A549 (cell line): ENCODE data around the gene GYS2. TPM values are rescaled to one million over a fixed set of nuclear protein-coding genes. Genes with fewer than 3 reads are reported as not detected.

Experiments
- ATAC-seq, 2 experiments: fragments of 200-7000 bp in 1 of 2; fragments of >200 bp in 1 of 2; cut with Nextera tagmentation in 1 of 2; cut with Tn5 transposase in 1 of 2; 3 replicates each; pipeline versions ENCODE4 v1.8.0 to v1.9.1; 2018 to 2020; ENCODE audit warnings: mild to moderate bottlenecking in 1 of 2, moderate library complexity in 1 of 2
- CTCF ChIA-PET: fragments of 300-600 bp; sonication (Branson Sonifier 250); formaldehyde crosslinking; extraction: SDS; loops from one replicate; lab custom pipeline; 2021; ENCODE audit warnings: antibody characterized with exemption, inconsistent platforms; lab: Yijun Ruan, JAX
- POLR2A ChIA-PET: fragments of 350-600 bp; formaldehyde crosslinking; extraction: SDS; loops from one replicate; lab custom pipeline; 2021; ENCODE audit warnings: antibody characterized with exemption, inconsistent platforms; lab: Yijun Ruan, JAX
- DNase-seq, 2 experiments: peaks; one replicate each; pipeline versions ENCODE4 v3.0.0 to v3.0.0-alpha.2; 2011 to 2016; ENCODE audit warnings: low read depth in 1 of 2, low spot score in 1 of 2
- FAIRE-seq: peaks from 2 replicates; lab custom pipeline; 2011; peaks lifted over from hg19 to GRCh38; lab: Jason Lieb, UNC
- H3K27ac ChIP-seq, 2 experiments: fragments of >200 bp; sonication (Bioruptor Twin); formaldehyde crosslinking; 3 replicates each; pipeline ENCODE4 v1.5.1; 2016 to 2017
- H3K4me1 ChIP-seq: fragments of >200 bp; sonication (Bioruptor Twin); formaldehyde crosslinking; 3 replicates; pipeline ENCODE4 v1.6.1; 2016
- H3K4me2 ChIP-seq: fragments of >200 bp; sonication (Bioruptor Twin); formaldehyde crosslinking; 3 replicates; pipeline ENCODE4 v1.6.1; 2016
- H3K4me3 ChIP-seq: fragments of >200 bp; sonication (Bioruptor Twin); formaldehyde crosslinking; 3 replicates; pipeline ENCODE4 v1.5.1; 2016
- H3K9me3 ChIP-seq: fragments of >200 bp; sonication (Bioruptor Twin); formaldehyde crosslinking; 3 replicates; pipeline ENCODE4 v1.6.1; 2016
- BHLHE40 ChIP-seq: IDR thresholded peaks from 2 replicates; pipeline ENCODE4 v1.6.1; 2012; ENCODE audit warnings: low read depth, low read length, inconsistent platforms
- CBX2 ChIP-seq: fragments of 200-600 bp; sonication (generic); IDR thresholded peaks from 2 replicates; pipeline ENCODE4 v1.6.1; 2016; ENCODE audit warnings: low read depth, mild to moderate bottlenecking, borderline replicate concordance
- CBX8 ChIP-seq: fragments of 200-600 bp; sonication (generic); IDR thresholded peaks from 2 replicates; pipeline ENCODE4 v1.6.1; 2016
- CHD2 ChIP-seq: fragments of 150-350 bp; IDR thresholded peaks from 2 replicates; pipeline ENCODE4 v1.6.1; 2014; ENCODE audit warnings: low read length; ENCODE audit not compliant: partially characterized antibody
- EHF ChIP-seq: fragments of 250-450 bp; sonication (Bioruptor Pico); IDR thresholded peaks from 2 replicates; pipeline ENCODE4 v1.5.0; 2020; ENCODE audit warnings: mild to moderate bottlenecking
- FOSB ChIP-seq: fragments of 250-450 bp; sonication (Bioruptor Pico); IDR thresholded peaks from 2 replicates; pipeline ENCODE4 v1.5.0; 2020; ENCODE audit warnings: mild to moderate bottlenecking, moderate library complexity
- FOSL2 ChIP-seq, 2 experiments: fragments of 450-650 bp in 1 of 2; fragments of >200 bp in 1 of 2; sonication (Bioruptor Twin) in 1 of 2; formaldehyde crosslinking; IDR thresholded peaks; 2 replicates each; pipeline versions ENCODE4 v1.5.0 to v1.6.1; 2016 to 2020; ENCODE audit warnings: mild to moderate bottlenecking in 1 of 2, moderate library complexity in 1 of 2
- FOXS1 ChIP-seq: fragments of 250-450 bp; sonication (Bioruptor Pico); IDR thresholded peaks from 2 replicates; pipeline ENCODE4 v1.5.0; 2020; ENCODE audit warnings: mild to moderate bottlenecking, moderate library complexity
- HEYL ChIP-seq: fragments of 250-450 bp; sonication (Bioruptor Pico); IDR thresholded peaks from 2 replicates; pipeline ENCODE4 v1.8.0; 2021; ENCODE audit warnings: mild to moderate bottlenecking, moderate library complexity
- HOXA7 ChIP-seq: fragments of 250-450 bp; sonication (Bioruptor Pico); IDR thresholded peaks from 2 replicates; pipeline ENCODE4 v1.5.0; 2020; ENCODE audit warnings: mild to moderate bottlenecking, moderate library complexity
- HOXB13 ChIP-seq: fragments of 250-450 bp; sonication (Bioruptor Pico); IDR thresholded peaks from 2 replicates; pipeline ENCODE4 v1.5.0; 2020; ENCODE audit warnings: low read depth, mild to moderate bottlenecking, moderate library complexity
- KDM5A ChIP-seq: fragments of 200-600 bp; sonication (generic); IDR thresholded peaks from 2 replicates; pipeline ENCODE4 v1.6.1; 2016; ENCODE audit warnings: antibody characterized with exemption, mild to moderate bottlenecking
- MAZ ChIP-seq: fragments of 150-350 bp; IDR thresholded peaks from 2 replicates; pipeline ENCODE4 v1.6.1; 2014; ENCODE audit warnings: antibody characterized with exemption, low read depth, low read length, borderline replicate concordance
- MYC ChIP-seq: IDR thresholded peaks from 2 replicates; pipeline ENCODE4 v1.6.1; 2012; ENCODE audit warnings: mild to moderate bottlenecking, inconsistent platforms, low read length, improper control_type of control experiment, borderline replicate concordance
- NPAS2 ChIP-seq: fragments of 250-450 bp; sonication (Bioruptor Pico); IDR thresholded peaks from 2 replicates; pipeline ENCODE4 v1.8.0; 2022; ENCODE audit warnings: mild to moderate bottlenecking, moderate library complexity, borderline replicate concordance
- NR3C1 ChIP-seq: fragments of >200 bp; sonication (Bioruptor Twin); formaldehyde crosslinking; IDR thresholded peaks from 3 replicates; pipeline ENCODE4 v1.6.1; 2017
- POLR2A ChIP-seq: IDR thresholded peaks from 2 replicates; pipeline ENCODE4 v1.6.1; 2012; ENCODE audit warnings: mild to moderate bottlenecking, low read length
- RAD21 ChIP-seq, 2 experiments: fragments of >200 bp in 1 of 2; sonication (Bioruptor Twin) in 1 of 2; formaldehyde crosslinking in 1 of 2; IDR thresholded peaks in 1 of 2; conservative IDR thresholded peaks in 1 of 2; 2 replicates in 1 of 2; 3 replicates in 1 of 2; pipeline ENCODE4 v1.6.1; 2012 to 2018; ENCODE audit warnings: inconsistent platforms in 1 of 2
- RARB ChIP-seq: fragments of 250-450 bp; sonication (Bioruptor Pico); IDR thresholded peaks from 2 replicates; pipeline ENCODE4 v1.8.0; 2021; ENCODE audit warnings: mild to moderate bottlenecking, moderate library complexity
- RNF2 ChIP-seq: fragments of 200-600 bp; sonication (generic); IDR thresholded peaks from 2 replicates; pipeline ENCODE4 v1.6.1; 2016; ENCODE audit warnings: low read depth, mild to moderate bottlenecking, antibody characterized with exemption, moderate library complexity, borderline replicate concordance
- SREBF2 ChIP-seq: fragments of 450-650 bp; IDR thresholded peaks from 2 replicates; pipeline ENCODE4 v1.6.1; 2014; ENCODE audit warnings: mild to moderate bottlenecking, moderate library complexity
- TP53 ChIP-seq: fragments of 250-450 bp; sonication (Bioruptor Pico); IDR thresholded peaks from 2 replicates; pipeline ENCODE4 v1.5.0; 2021; ENCODE audit warnings: mild to moderate bottlenecking, moderate library complexity
- ZFP36 ChIP-seq: fragments of 450-650 bp; IDR thresholded peaks from 2 replicates; pipeline ENCODE4 v1.6.1; 2014; ENCODE audit warnings: borderline replicate concordance; ENCODE audit not compliant: partially characterized antibody
- ZNF302 ChIP-seq: fragments of 250-450 bp; sonication (Bioruptor Pico); IDR thresholded peaks from 2 replicates; pipeline ENCODE4 v1.9.0; 2021; ENCODE audit warnings: inconsistent platforms, mild to moderate bottlenecking, moderate library complexity
- ZSCAN20 ChIP-seq: fragments of 250-450 bp; sonication (Bioruptor Pico); IDR thresholded peaks from 2 replicates; pipeline ENCODE4 v1.8.0; 2022; ENCODE audit warnings: mild to moderate bottlenecking, moderate library complexity
- WGBS: methylation state at CpG from one replicate; pipeline ENCODE4 v1.1.6; 2017; ENCODE audit errors: missing lambda C conversion rate; 5-methylcytosine and 5-hydroxymethylcytosine counted together
- polyA plus RNA-seq, 4 experiments: library from polyadenylated mRNA; depleted of rRNA in 3 of 4; stranded (reverse); fragments of >200 nt; fragmentation: RNase III in 1 of 4; extraction: RNeasy Plus Mini Kit Qiagen cat#74134 plus additional on column Dnase treatment in 1 of 4; gene quantifications; 2 replicates in 3 of 4; 3 replicates in 1 of 4; pipeline ENCODE4 v1.2.3, GENCODE V29; 2011 to 2017
- TF ChIP-seq, protein P1 (sequence below): fragments of 200-600 bp; sonication (generic); IDR thresholded peaks from 2 replicates; pipeline ENCODE4 v1.6.1; 2016; ENCODE audit warnings: antibody characterized with exemption, mild to moderate bottlenecking, moderate library complexity
- TF ChIP-seq, protein P2 (sequence below): IDR thresholded peaks from 2 replicates; pipeline ENCODE4 v1.6.1; 2012
- TF ChIP-seq, protein P3 (sequence below): fragments of >200 bp; sonication (Bioruptor Twin); formaldehyde crosslinking; IDR thresholded peaks from 3 replicates; pipeline ENCODE4 v1.5.1; 2016
- TF ChIP-seq, protein P4 (sequence below): fragments of 150-350 bp; IDR thresholded peaks from 2 replicates; pipeline ENCODE4 v1.6.1; 2014; ENCODE audit warnings: low read depth, mild to moderate bottlenecking, low read length

GYS2 gene
- polyA plus RNA-seq, 2 of the 4 experiments (the other 2 are of a cell fraction), result 0.19 TPM; not detected in 1

DNA sequence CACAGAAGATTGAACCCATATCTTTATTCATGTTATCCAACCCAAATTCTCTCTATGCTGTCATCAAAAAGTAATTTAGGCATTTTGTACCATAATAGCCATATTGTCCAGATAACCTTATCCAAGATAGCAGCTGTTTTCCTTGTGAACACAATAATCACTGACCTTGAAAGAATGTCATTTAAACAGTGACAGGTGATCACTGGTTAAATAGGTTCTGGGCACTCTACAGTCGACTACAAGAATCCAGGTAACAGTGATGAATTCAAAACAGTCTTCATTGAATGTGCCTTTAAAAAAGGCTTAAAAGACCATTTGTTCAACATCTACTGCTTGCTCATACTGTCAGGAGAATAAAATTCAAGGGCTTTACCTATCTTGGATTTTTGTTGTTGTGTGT lies 83.1 kb downstream of the GYS2 start:
- no peak overlapping the region for H3K4me3 ChIP-seq
- H3K4me2 ChIP-seq, result no peak overlapping the region
- peaks cover 12% of the 10 kb centered on the region for H3K4me1 ChIP-seq
- ChIA-PET POLR2A (no interaction called here), CTCF (no interaction called here)
- TF ChIP-seq FOXS1 (no peak), HEYL (no peak), ZNF302 (CRISPR knock-in tag) (no peak)
- TF ChIP-seq, protein P1, sequence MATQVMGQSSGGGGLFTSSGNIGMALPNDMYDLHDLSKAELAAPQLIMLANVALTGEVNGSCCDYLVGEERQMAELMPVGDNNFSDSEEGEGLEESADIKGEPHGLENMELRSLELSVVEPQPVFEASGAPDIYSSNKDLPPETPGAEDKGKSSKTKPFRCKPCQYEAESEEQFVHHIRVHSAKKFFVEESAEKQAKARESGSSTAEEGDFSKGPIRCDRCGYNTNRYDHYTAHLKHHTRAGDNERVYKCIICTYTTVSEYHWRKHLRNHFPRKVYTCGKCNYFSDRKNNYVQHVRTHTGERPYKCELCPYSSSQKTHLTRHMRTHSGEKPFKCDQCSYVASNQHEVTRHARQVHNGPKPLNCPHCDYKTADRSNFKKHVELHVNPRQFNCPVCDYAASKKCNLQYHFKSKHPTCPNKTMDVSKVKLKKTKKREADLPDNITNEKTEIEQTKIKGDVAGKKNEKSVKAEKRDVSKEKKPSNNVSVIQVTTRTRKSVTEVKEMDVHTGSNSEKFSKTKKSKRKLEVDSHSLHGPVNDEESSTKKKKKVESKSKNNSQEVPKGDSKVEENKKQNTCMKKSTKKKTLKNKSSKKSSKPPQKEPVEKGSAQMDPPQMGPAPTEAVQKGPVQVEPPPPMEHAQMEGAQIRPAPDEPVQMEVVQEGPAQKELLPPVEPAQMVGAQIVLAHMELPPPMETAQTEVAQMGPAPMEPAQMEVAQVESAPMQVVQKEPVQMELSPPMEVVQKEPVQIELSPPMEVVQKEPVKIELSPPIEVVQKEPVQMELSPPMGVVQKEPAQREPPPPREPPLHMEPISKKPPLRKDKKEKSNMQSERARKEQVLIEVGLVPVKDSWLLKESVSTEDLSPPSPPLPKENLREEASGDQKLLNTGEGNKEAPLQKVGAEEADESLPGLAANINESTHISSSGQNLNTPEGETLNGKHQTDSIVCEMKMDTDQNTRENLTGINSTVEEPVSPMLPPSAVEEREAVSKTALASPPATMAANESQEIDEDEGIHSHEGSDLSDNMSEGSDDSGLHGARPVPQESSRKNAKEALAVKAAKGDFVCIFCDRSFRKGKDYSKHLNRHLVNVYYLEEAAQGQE, result no peak
- 58% methylated on average over 1 of the region's 1 CpG for whole genome bisulfite sequencing
- no peak for FAIRE-seq
- no peak overlapping the region for H3K27ac ChIP-seq
- 0 out of 3 replicates have a peak, but pooled peaks cover 2% of the 10 kb centered on the region for H3K9me3 ChIP-seq
- DNase-seq, result no peak
- no peak for ATAC-seq

GRCh38 chr12:21518451-21518850 lies 86.2 kb downstream of the GYS2 start:
- 91% methylated on average over 3 of the region's 3 CpGs for WGBS
- DNase-seq (no peak), FAIRE-seq (no peak), ATAC-seq (no peak)
- POLR2A ChIA-PET, result no interaction called here
- Histone ChIP-seq H3K4me3 (no peak overlapping the region), H3K9me3 (no peaks in the 10 kb centered on the region), H3K4me1 (no peaks in the 10 kb centered on the region), H3K27ac (no peak overlapping the region), H3K4me2 (no peak overlapping the region)
- CTCF ChIA-PET, result interaction anchor here (1.2 kb wide), 1 partner anchor 10 kb away, joined by 3 read pairs; no protein-coding TSS in a partner anchor
- no peak for TF ChIP-seq RARB
- no peak for TF ChIP-seq KDM5A
- TF ChIP-seq HOXB13 (CRISPR knock-in tag), result no peak
- no peak for TF ChIP-seq FOXS1
- no peak for TF ChIP-seq RAD21 (conservative IDR thresholded peaks at IDR 0.05 in 1 of 2, IDR thresholded peaks at IDR 0.05 in 1 of 2)
- TF ChIP-seq ZSCAN20, result no peak
- TF ChIP-seq FOSL2 (IDR thresholded peaks at IDR 0.05), result no peak
- no peak for TF ChIP-seq FOSL2 (CRISPR knock-in tag; IDR thresholded peaks at IDR 0.05)
- TF ChIP-seq ZFP36, result no peak
- no peak for TF ChIP-seq FOSB (CRISPR knock-in tag)
- TF ChIP-seq POLR2A, result no peak
- no peak for TF ChIP-seq CBX8

- Histone ChIP-seq H3K27ac (no peak overlapping the region), H3K9me3 (no peaks in the 10 kb centered on the region), H3K4me3 (no peak overlapping the region), H3K4me1 (no peaks in the 10 kb centered on the region), H3K4me2 (no peak overlapping the region)
- DNase-seq (no peak), FAIRE-seq (no peak), ATAC-seq (no peak)
- 93% methylated on average over 2 of the region's 2 CpGs for WGBS
- TF ChIP-seq HOXA7 (CRISPR knock-in tag) (no peak), BHLHE40 (no peak), MAZ (no peak), TP53 (no peak), MYC (no peak), NR3C1 (no peak), SREBF2 (no peak), RARB (no peak), HEYL (no peak), HOXB13 (CRISPR knock-in tag) (no peak), CBX2 (no peak), FOXS1 (no peak), NPAS2 (CRISPR knock-in tag) (no peak), CHD2 (no peak), RNF2 (no peak), EHF (CRISPR knock-in tag) (no peak), FOSL2 (IDR thresholded peaks at IDR 0.05) (no peak), FOSL2 (CRISPR knock-in tag; IDR thresholded peaks at IDR 0.05) (no peak)
- TF ChIP-seq, protein P2, sequence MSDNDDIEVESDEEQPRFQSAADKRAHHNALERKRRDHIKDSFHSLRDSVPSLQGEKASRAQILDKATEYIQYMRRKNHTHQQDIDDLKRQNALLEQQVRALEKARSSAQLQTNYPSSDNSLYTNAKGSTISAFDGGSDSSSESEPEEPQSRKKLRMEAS, result no peak
- TF ChIP-seq, protein P3, sequence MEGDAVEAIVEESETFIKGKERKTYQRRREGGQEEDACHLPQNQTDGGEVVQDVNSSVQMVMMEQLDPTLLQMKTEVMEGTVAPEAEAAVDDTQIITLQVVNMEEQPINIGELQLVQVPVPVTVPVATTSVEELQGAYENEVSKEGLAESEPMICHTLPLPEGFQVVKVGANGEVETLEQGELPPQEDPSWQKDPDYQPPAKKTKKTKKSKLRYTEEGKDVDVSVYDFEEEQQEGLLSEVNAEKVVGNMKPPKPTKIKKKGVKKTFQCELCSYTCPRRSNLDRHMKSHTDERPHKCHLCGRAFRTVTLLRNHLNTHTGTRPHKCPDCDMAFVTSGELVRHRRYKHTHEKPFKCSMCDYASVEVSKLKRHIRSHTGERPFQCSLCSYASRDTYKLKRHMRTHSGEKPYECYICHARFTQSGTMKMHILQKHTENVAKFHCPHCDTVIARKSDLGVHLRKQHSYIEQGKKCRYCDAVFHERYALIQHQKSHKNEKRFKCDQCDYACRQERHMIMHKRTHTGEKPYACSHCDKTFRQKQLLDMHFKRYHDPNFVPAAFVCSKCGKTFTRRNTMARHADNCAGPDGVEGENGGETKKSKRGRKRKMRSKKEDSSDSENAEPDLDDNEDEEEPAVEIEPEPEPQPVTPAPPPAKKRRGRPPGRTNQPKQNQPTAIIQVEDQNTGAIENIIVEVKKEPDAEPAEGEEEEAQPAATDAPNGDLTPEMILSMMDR, result no peak
- TF ChIP-seq, protein P4, sequence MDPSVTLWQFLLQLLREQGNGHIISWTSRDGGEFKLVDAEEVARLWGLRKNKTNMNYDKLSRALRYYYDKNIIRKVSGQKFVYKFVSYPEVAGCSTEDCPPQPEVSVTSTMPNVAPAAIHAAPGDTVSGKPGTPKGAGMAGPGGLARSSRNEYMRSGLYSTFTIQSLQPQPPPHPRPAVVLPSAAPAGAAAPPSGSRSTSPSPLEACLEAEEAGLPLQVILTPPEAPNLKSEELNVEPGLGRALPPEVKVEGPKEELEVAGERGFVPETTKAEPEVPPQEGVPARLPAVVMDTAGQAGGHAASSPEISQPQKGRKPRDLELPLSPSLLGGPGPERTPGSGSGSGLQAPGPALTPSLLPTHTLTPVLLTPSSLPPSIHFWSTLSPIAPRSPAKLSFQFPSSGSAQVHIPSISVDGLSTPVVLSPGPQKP, result no peak
- ChIA-PET CTCF (no interaction called here), POLR2A (interaction anchor here (1.0 kb wide), 1 partner anchor 15 kb away, joined by 4 read pairs; the partner anchor contains the start of genes GOLT1B and RECQL)
Measured at GRCh38 chr12:21516281-21516680, 88.4 kb downstream of the GYS2 start.
